Tibial artery (tissue), 4 donors: ENCODE results near the gene SPATA31A5.
"Not testable (repeated sequence)": the region's sequence is repeated elsewhere in the genome, so short reads cannot be mapped to it uniquely, and the experiment has no call there.

Experiments
- DNase-seq, 2 donors: peaks; one replicate each; pipeline ENCODE4 v3.0.0-alpha.2; 2019
- H3K27ac ChIP-seq, 2 donors: fragments of 200-600 bp; sonication (generic) in 1 of 2; 1 replicate in 1 of 2; 2 replicates in 1 of 2; pipeline ENCODE4 v1.5.1; 2018 to 2019; ENCODE audit warnings: mild to moderate bottlenecking in 1 of 2
- H3K27me3 ChIP-seq, 2 donors: fragments of 200-600 bp; sonication (generic) in 1 of 2; one replicate each; pipeline versions ENCODE4 v1.5.1 to v1.6.0; 2016 to 2019
- H3K36me3 ChIP-seq, 3 donors: fragments of 200-600 bp; sonication (generic) in 2 of 3; one replicate each; pipeline ENCODE4 v1.5.1; 2016 to 2019; ENCODE audit warnings: mild to moderate bottlenecking in 2 of 3
- H3K4me1 ChIP-seq, 4 donors: fragments of 200-600 bp; sonication (generic) in 2 of 4; 1 replicate in 3 of 4; 2 replicates in 1 of 4; pipeline ENCODE4 v1.5.1; 2016 to 2019
- H3K4me3 ChIP-seq, 2 donors: fragments of 200-600 bp; sonication (generic) in 1 of 2; 1 replicate in 1 of 2; 2 replicates in 1 of 2; pipeline ENCODE4 v1.5.1; 2018 to 2019; ENCODE audit warnings: mild to moderate bottlenecking in 2 of 2
- H3K9me3 ChIP-seq, 3 donors: fragments of 200-600 bp; sonication (generic) in 1 of 3; one replicate each; pipeline ENCODE4 v1.5.1; 2016 to 2019
- intact Hi-C: fragments of 100-400 bp; cut with DNase I; formaldehyde crosslinking; loops from one replicate; pipeline ENCODE4 v1.15.0; 2023; ENCODE audit warnings: low total_unique reads

Gene SPATA31A5

GRCh38 chr9:60914107-60914506 is at the start of gene SPATA31A5:
TSS of gene SPATA31A5 (plus strand) at chr9:60914407. CDS start at chr9:60914436, 29 bp downstream.
- H3K27me3 ChIP-seq, H3K4me1 ChIP-seq, intact Hi-C loops, H3K9me3 ChIP-seq, H3K4me3 ChIP-seq, H3K36me3 ChIP-seq, H3K27ac ChIP-seq, DNase-seq: not testable (repeated sequence)

- H3K4me1 ChIP-seq, H3K27ac ChIP-seq, H3K36me3 ChIP-seq, H3K27me3 ChIP-seq, H3K9me3 ChIP-seq, H3K4me3 ChIP-seq, DNase-seq, intact Hi-C loops: not testable (repeated sequence)
Observed at GRCh38 chr9:60962990-60963350, 48.8 kb downstream of the SPATA31A5 start.

- H3K4me1 ChIP-seq, H3K36me3 ChIP-seq, H3K9me3 ChIP-seq, H3K4me3 ChIP-seq, intact Hi-C loops, H3K27me3 ChIP-seq, H3K27ac ChIP-seq, DNase-seq: not testable (repeated sequence)
Observed at GRCh38 chr9:60966382-60966781, 52.2 kb downstream of the SPATA31A5 start.
